T-helper 9 cell (primary cell): ENCODE measurements around the gene CNNM1.

Source experiments
- DNase-seq: peaks from one replicate; pipeline ENCODE4 v3.0.0-alpha.2; 2020
- total RNA-seq, 2 donors: gene quantifications; one replicate each; lab custom pipeline; 2026; lab: John Stamatoyannopoulos, UW

CNNM1 gene
- 0 to 0.28 reads per million in 2 donors for total RNA-seq

DNA sequence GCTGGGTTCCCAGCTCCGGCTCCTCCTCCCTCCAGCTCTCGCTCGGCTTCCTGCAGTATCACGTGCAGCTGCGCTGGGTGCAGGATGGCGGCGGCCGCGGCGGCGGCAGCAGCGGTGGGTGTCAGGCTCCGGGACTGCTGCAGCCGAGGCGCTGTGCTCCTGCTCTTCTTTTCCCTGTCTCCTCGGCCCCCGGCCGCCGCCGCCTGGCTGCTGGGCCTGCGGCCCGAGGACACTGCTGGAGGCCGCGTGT is at the start of gene CNNM1:
TSS of gene CNNM1 (plus strand) at position 53 of the 250 bp plus-strand sequence. CDS start at position 85, 32 bp downstream.
- DNase-seq: no peak

DNA sequence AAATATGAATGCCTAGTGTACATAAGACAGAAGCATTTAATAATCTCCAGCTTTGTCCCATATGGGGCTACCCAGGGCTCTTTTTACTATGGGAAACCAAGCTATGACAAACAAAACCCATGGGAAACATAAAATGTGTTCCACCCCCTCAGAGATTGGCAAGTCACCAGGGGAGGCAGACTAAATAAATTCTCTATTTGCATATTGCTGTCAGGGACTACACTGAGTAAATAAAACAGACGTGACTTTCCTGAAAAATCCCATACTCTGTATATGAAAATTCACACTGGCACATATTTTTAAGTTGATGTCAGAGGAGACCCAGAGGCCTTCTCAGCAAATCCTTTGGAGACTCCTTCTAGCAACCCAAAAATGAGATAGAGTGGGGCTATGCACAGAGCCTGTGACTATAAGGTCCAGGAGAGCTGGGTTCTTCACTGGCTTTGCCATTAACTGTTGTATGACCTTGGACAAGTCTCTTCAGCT is 49.5 kb upstream of the CNNM1 start:
- DNase-seq: no peak

GRCh38 chr10:99280472-99280871 is 48.7 kb upstream of the CNNM1 start:
- no peak for DNase-seq

GRCh38 chr10:99285881-99286280 is 43.3 kb upstream of the CNNM1 start:
- DNase-seq: no peak

DNA sequence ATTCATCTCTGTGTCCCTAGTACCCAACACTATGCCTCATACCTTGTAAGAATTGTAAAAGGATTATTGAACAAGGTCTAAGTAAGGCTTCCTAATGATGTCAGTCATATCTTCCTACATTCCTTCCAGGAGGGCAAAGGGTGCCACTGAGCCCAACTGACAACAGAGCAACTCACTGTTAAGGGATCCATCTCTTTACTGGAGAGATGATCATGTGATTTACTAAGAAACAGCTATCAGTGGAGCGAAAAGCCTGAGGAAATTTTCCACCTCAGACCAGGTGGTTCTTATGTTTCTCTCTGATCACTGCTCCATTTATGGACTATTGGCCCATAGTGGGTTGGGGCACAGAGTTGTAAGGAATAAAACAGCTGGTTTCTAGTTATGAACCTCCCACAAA is 38.9 kb upstream of the CNNM1 start:
- no peak for DNase-seq

DNA sequence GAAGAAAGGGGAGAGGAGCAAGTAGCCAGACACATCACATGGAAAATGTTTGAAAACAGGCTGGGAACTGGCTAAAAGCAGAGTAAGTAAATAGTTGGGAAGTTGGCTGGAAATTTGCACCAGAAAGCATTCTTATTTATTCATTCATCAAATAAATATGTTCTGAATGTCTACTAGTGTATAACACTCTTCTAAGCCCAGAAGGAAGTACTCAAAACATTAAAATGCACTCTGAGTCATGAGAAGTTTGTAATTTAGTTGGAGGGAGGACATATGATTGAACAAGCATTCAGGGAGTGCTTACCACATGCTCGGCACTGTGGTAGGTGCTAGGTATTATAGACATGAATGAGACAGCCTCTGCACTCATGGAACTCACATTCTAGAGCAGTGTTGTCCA is 37.0 kb upstream of the CNNM1 start:
- DNase-seq: no peak

DNA sequence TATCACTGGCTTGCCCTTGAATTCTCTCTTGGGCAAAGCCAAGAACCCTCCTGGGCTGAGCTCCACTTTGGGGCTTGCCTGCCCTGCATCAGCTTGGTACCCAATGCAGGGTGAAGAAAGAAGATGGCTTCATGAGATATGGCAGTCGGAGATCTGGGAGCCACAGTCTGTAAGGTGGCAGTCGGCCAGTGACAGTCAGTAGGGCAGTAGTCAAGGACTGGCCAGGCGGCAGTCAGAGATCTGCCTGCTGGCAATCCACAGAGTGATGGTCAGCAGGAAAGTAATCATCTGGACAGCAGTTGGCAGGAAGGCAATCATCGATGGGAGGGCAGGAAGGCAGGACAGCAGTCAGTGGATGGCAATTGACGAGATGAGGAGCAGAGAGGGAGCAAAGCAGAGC is 32.6 kb upstream of the CNNM1 start:
- no peak for DNase-seq

GRCh38 chr10:99297033-99297432 is 32.1 kb upstream of the CNNM1 start:
- no peak for DNase-seq

- no peak for DNase-seq
Measured at GRCh38 chr10:99303899-99304861, 25.0 kb upstream of the CNNM1 start.

- no peak for DNase-seq
Measured at GRCh38 chr10:99304862-99305229, 24.3 kb upstream of the CNNM1 start.

GRCh38 chr10:99312501-99312900 is 16.7 kb upstream of the CNNM1 start:
- DNase-seq: no peak

DNA sequence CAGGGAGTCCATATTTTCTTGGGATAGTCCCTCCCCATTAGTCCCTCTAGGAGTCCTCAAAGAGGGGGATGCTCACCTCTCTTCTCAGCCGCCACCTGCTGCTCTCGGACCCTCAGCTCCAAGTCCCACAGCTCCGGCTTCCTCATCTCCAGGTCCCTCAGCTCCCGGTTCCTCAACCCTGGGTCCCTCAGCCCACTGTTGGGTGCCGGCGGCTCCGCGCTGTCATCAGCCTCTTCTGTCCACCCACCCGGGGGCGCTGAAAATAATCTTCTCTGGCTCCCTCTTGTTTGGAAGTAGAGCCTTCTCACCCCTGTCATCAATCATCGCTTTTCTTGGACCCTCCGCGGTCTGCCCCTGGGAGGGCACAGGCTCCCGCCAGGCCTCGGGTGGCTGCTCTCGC is 13.3 kb upstream of the CNNM1 start:
- DNase-seq: no peak

DNA sequence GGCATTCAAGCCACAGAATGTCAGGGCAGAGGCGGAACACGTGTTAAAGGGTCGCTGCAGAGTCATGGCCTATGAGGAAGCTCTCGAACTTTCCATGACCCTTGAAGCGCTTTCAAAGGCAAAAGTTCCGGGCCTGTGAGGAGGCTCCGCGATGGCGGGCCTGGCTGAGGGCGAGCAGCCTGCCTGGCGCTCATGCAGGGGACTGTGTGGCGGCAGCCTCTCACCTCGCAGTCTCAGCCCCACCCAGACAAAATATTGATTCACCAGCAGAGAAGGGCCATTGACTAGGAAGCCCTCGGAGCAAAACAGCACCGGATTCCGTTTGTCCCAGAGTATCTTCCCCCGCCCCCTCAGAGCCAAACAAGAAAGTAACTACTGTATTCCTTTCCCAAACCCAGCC is 12.8 kb upstream of the CNNM1 start:
- DNase-seq: no peak

GRCh38 chr10:99318048-99318447 is 11.1 kb upstream of the CNNM1 start:
- DNase-seq: no peak

- no peak for DNase-seq
Measured at GRCh38 chr10:99318475-99318874, 10.7 kb upstream of the CNNM1 start.

GRCh38 chr10:99325281-99325680 is 3.9 kb upstream of the CNNM1 start:
- DNase-seq: no peak

- DNase-seq: no peak
Measured at GRCh38 chr10:99326871-99327270, 2.3 kb upstream of the CNNM1 start.

DNA sequence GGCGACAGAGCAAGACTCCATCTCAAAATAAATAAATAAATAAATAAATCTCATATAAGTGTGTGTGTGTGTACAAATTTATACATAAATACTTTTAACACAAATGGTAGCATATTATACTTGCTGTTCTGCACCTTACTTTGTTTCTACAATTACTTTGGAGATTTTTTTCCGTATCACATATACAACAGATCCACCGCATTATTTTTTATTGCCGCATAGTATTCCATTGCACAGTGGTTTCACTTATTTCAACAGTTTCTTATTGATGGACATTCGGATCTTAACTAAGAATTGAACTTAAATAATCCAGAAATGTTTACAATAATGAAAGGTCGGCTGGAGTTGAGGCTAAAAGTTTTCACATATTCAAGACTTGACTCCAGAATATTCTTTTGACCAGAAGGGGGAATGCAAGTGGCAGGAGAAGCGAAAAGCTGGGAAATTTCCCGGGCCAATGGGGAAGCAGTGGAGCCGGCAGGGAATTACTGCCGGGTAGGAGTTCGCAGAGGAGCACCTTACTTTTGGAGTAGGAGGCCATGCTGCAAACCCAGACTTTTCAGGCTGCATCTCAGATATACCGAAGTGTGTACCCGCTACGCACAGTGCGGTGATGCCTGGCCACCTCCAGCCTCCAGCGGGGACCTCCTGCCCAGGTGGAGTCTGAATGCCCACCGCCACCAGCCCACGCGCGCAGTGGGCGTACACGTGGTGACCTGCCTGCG is 415 bp upstream of the CNNM1 start:
- DNase-seq: no peak

GRCh38 chr10:99329554-99330346 is 594 bp downstream of the CNNM1 start:
- DNase-seq: no peak

- no peak for DNase-seq
Measured at GRCh38 chr10:99330347-99330924, 1.3 kb downstream of the CNNM1 start.

- DNase-seq: no peak
Measured at GRCh38 chr10:99331207-99331803, 2.1 kb downstream of the CNNM1 start.

- no peak for DNase-seq
Measured at GRCh38 chr10:99337311-99337811, 8.2 kb downstream of the CNNM1 start.
